NCI-H2081 treated with DMSO at 0.1 percent for 48 hours (cell line): ENCODE data around the gene THRB.

Source experiments
- DNase-seq: peaks from one replicate; lab custom pipeline; 2025; lab: John Stamatoyannopoulos, UW

THRB gene

DNA sequence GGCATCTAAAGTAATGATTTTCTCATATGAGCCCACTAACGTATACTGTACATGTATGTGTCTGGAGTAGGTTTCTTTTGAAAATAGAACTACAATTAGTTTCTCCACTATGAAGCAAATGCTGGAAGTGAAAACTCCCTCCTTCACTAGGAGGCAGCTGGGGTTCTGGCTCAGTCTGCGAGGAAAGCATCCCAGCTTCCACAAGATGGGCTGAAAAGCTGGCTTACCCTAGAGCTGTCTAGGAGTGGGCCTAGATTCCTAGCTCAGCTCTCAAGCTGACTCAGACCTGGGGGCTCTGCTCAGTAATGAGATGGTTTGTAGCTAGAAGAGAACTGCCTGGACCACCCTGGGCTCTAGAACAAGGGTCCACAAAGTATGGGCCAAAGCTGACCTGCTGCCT lies 268.3 kb downstream of the THRB start:
- DNase-seq: no peak

DNA sequence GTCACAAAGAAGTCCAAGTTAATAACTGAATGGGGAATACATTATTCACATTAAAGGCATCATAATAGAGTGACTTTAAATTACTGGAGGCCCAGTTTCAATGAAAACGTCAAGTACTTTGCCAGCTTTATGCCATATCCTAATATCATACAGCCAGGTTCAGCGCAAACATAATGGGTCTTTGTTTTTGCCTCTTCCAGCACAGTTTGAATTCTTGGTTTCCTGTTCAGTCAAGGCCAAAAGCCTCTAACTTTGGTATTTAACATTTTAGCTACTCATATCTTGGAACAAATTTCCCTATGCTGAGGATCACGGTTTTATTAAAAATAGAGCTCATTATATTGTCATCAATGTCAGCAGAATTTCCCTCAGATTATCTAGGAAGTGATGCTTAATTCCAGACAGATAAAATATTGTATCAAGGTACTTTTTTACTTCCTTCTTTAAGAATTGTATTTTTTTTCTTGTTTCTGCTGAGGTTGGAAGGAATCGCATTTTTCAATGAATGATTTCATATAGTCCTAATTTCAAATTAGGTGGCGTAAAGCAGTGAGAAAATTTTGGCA lies 269.2 kb downstream of the THRB start:
- DNase-seq: no peak

DNA sequence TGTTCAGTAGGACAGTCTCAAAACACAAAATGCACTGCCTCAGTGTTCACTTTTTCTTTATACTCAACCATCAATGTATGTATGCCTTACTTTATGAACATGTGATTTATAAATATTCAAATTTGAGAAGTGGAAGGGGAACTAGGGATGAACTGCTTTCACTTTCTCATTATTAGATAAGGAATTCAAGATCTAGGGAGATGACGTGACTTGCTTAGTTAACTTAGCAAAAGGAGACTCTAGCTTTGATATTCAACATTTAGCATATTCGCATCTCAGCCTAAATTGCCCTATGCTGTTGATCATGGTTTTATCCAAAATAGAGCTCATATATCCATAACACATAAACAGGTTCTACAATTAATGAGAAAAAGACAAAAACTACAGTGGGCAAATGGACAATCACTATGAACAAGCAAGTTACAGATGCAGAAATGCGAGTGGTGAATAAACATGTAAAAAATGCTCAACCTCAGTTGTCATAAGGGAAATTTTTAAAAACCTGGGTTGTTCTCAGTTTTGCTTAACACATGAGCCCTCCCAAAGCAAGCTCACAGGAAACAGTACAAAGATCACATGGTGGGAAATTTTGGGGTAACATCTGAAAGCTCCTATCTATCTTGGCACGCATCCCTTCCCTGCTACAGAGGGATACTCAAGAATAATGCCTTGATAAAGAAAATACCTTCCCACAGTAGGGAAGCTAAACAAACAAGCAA lies 269.8 kb downstream of the THRB start:
- no peak for DNase-seq

DNA sequence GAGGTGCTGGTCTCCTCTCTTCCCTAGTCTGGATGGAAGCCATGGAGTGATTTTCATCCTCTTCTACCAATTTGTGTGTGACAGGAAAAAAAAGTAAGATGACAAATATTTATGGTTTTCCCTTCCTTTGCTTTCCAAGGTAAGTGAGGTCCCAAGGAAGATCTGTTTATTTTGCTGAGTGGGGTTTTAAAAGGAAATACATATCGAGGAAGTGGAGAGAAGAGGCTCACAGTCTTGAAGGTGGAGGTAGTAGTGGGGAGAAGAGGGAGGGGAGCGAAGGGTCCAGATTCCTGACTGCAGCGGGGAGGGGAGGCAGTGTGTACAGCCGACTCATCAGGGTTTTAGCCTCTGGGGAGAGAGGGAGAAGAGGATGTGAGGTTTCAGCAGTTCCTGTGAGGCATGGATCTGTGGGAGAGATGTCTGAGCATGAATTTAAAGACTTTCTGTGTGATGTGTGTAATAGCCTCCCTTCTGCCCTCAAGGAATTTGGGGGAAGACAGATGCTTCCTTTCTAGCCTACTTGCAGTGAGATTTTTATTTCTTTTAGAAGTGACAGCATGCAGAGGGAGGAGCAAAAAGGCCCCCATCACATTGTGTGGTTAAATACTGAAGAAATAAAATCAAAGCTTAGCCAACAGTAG lies 272.4 kb downstream of the THRB start:
- no peak for DNase-seq

DNA sequence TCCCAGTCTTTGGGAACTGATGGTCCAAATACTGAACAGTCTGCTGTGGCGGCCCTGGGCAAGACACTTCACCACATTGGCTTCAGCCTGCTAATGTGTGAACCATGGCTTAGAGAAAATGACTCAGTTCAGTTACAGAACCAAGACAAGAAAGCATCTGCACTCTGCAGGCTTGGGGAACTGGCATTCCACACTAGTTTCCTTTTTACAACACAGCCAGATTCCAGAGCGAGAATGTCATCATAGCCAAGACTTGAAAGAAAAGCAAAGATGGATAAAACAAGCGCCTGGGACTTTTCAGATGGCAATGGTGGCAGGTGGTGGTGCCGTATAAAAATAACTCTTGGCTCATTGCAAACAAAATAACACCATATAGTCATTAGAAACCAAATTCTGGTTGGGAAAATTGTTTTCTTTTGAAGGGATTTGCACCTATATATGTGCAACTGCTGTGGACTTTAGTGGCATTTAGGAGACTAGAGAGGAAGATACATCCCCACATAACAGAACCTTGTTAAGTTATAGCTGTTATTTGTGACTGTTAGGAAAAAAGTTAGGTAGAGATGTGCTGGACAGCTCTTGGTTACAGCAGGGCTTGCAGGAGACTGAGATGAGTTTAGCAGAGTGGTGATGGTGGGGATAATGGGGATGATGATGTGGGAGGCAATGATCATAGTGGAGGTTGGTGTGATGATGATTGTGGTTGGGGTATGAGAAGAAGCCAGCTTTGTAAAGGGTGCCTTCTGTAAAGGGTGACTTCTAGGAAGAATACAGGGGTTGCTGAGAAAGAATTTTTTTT lies 273.6 kb downstream of the THRB start:
- no peak for DNase-seq

DNA sequence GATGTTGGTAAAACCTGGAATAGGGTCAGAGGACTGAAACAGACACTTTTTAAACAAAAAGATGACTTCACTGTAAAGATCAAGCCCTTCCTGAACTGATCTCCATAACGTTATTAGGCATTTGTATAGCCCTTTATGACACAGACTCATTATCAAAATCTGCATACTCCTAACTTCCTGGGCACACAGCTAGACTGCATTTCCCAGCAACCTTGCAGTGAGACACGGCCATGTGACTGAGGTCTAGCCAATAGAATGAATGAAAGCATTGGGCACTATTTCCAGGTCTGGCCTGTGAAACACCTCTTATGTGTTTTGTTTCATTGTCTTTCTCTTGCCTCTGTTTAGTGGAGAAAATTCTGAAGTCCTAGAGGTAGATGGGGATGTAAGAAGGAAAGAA lies 279.1 kb downstream of the THRB start:
- DNase-seq: no peak

DNA sequence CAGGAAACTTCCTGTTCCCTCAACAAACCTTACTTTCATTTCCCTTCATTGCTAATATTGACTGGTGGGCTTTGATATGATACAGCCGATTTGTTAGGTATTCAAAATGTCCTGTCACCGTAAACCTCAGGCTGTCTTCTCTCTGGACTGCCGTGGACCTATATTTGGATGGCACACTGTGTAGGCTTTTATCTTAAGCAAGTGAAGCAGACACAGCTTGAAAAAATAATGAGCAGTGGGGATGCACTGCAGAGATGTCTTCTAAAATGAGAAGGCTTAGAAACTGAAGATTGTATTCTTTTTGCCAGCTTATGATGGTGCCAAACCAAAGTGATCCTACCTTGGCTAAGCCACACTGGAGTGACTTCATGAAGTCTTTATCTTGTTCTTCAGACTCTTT lies 283.3 kb downstream of the THRB start:
- DNase-seq: no peak

DNA sequence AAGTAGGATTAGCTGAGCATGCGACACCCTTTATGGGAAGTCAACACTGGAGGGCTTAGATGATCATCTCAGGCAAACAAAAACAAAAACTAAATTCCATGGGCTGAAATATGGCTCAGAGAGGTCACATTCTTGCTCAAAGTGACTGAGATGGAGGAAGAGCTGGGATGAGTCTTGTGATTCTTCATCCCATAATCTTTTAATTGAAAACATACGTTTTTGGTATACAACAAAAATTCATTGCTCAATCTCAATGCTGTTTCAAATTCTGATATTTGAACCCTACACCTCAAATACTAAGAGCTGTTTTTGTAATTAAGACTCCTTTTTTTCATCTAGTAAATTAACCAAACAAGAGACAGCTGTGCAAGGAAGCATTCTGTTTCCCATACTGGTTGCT lies 292.6 kb downstream of the THRB start:
- no peak for DNase-seq

DNA sequence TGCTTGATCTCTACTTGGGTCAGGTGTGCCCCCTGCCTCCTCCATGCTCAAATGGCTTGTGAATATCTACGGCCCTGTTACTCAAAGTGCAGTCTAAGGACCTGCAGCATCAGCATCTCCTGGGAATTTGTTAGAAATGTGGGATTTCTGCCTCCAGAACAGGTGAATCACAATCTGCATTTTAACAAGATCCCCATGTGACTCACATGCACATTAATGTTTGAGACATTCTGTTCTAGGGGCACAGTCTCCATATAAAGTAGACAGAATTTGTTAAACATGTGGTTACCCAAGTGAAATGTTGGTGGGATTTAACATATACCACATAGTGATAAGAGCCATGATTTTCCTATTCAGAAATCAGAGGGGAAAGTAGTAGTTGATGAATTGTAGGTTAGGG lies 293.3 kb downstream of the THRB start:
- no peak for DNase-seq

DNA sequence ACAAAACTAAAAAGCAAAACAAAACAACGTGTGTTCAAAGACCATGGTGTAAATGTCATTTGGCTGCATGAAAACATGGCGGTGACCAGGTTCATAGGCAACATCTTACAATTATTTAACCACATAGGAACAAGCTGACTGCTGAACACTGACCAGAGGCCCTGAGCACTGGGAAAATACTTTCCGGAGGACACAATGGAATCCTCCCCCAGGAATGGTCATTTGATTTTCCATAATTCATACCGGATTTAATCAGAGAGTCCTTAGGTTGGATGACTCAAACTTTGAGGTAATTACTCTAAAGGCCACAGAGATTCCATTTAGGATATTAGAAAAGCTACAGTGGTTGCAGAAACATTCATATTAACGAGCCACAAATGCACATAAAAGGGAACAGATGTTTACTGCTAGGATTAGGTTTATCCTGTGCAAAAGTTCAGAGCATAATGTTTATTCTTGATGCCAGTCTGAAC lies 294.8 kb downstream of the THRB start:
- no peak for DNase-seq

DNA sequence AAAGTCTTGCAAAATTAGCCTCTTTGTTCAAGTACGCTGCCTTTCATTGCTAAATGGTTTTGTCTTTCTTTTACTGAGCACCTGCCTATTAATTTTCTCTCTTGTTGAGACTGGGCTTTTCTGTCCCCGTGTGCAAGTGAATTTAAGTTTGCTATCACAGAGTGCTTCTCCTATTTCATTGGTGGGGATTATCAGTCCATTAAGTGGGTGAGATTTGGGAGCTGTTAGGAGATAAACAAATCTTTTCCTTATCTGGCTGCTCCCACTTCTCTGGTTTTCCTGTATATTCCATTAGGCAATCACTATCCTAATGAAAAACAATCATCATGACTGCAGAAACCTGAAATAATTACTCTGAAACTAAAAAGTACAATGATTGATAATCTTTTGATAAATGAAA lies 295.4 kb downstream of the THRB start:
- no peak for DNase-seq

DNA sequence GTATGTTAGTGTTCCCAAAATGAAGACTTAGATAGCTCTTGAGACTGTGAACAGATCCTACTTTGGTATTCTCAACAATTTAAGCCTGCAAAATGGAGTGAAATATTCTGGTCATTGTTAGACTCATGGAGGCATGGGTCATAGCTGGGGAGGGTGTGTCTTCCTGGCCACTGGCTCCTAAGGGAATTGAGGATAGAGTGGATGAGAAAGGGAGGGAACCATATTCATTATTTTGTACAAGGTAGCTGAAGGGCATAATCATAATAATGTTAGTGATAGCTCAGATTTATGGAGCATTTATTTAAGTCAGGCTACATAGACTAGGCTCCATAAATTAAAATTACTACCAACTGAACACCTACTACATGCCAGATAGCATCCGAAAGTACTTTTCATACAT lies 295.9 kb downstream of the THRB start:
- no peak for DNase-seq

DNA sequence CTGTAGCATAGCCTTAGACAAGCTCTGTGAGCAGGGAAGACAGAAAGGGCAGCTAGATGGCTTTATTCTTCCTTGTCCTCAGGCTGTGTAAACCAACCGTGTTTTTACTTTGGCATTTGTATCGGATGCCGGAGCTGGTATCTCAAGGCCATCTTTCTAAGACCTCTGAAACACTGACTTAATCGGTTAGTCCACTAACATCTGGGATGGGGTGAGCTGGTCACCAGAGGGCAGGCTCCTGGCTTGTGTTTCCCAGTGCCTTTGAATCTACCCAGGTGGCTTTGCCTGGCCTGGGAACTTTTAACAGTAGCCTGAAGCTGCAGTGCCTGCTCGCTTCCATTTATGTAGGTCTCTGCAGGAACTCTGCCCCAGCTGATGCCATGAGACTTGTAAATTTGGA lies 296.8 kb downstream of the THRB start:
- no peak for DNase-seq

DNA sequence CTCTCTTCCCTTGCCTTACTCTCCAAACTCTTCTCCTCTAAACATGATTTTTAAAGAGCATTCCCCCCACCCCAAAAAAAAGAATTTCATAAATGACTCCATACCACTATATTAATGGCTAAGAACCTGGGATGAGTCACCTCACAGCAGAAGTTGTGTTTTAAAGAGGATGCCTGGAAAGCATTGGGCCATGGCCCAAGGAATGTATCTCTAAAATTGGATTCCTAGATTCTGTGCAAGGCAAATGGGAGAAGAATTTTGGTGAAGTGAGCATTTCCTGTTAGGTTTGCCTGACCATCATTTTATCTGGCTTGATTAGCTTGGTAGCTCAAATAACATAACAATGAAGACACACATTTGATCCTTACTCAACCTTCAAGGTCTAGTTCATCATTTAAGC lies 298.1 kb downstream of the THRB start:
- no peak for DNase-seq

DNA sequence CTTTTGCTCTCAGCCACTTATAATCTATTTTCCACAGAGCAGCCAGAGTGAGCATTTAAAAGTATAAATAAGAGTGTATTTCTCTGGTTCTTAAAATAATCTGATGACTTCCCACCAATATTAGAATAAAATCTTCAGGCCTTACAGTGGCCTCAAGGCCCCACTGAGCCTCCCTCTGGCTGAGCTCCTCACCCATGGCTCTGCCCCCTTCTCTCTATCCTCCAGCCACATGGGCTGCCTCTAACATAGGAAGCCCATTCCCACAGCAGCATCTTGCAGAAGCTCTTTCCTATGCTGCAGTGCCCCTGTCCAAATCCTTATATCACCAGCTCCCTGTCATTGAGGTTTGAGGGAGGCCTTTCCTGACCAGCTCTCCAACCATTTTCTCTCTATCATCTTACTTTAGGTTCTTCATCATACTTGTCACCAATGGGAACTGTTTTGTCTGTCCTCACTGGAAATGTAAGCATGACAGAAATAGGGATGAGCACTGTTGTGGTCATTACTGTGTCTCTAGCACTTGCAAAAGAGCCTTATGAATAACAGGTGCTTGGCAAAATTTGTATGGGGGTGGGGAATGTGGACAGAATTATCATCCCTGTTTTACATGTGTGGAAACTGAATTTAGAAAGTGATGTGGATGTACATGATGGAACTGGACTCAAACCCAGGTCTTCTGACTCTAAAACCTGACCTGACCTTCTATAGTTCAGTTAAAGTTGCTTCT lies 299.0 kb downstream of the THRB start:
- no peak for DNase-seq

DNA sequence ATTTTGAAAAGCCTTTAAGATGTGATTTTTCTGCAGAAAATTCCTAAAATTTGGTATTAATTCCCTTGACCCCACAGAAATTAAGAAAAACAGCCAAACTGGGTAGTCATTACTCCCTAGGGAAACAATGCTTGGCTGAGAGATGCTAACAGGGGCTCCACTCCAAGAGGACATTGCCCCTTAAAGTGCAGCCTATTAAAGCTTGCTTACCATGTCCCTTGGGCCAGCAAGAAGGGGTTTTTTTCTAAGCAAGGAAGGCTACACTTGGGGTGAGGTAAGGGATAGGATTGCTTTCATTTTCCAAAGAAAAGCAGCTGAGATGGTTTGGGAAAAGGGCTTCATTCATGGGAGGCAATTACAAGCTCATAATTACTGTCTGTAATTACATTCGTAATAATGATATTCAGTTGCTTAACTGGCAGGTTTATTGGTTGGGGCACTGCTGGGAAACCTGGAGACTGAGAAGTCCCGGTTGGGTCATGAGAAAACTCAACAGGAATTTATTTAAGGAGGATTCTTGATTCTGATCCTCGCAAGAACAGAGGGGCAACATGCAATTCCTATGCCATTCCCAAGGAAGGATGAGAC lies 302.1 kb downstream of the THRB start:
- DNase-seq: no peak

DNA sequence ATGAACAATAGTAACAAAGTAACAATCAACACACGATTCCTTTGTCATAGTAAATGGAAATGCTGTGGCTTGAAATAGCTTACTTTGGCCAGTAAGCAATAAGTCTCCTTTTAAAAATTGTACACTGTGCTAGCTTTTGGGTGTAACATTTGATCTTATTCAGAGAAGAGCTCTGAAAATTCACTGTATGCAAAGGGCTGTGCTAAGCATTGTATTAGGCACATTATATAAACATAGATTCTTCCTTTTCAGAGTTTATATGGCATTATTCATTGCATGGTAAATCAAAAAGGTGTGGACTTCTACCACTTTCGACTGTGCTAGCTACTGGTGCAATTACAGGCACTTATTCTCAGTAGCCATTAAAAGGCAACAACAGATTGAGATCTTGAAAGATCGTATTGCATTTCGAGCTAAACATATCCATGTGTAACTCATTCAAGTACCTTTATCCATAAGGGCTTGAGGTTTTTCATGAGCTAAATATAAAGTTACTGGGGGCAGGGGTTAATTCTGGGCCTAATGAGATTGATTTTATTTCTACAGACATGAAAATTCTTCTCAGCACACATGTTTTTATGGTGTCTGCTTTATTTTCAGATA lies 302.7 kb downstream of the THRB start:
- no peak for DNase-seq

DNA sequence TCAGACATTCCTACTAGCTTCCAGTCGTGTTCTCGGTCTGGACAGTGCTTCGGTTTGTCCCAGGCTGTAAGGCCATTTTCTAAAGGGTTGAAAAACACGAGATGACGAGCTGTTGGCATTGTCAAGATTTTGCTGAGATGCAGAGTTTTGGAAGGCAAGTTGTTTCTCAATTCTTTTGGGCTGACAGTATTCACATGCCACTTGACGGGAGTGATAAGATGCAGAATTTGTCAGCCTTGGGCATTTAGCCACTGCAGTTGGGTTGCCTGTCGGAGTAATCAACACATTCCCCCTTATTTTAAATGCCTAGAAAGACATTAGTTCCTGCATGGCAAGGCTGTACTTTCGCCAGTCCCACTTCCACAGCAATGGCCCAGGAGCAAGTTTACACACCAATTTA lies 304.4 kb downstream of the THRB start:
- no peak for DNase-seq

DNA sequence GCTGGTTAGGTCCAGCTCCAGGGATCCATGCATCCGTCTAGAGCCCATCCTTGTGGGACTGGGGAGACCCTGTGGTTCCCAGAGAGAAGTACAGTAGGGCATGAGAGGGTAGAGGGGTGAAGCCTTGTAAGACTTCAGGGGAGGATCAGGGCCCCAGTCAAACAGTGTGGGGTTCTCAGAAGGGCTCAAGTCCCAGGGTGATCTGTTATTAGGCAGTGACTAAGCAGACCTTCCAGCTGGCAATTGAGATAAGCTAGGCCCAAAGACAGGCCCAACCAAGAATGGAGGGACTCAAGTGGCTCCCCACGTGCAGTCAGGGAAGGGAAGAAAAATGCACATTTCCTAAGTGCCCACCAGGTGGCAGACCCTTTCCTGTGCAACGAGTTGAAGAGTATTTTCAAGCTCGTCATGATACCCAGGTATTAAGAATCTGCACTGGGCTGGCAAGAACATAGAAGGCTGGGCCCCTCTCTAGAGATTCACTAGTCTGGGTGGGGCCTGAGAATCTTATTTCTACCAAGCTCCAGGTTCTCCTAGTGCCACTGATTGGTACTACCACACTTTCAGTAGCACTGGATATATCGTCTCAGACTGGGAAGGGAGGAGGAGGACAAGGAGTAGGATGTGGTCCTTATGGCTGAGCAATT lies 308.8 kb downstream of the THRB start:
- DNase-seq: no peak

DNA sequence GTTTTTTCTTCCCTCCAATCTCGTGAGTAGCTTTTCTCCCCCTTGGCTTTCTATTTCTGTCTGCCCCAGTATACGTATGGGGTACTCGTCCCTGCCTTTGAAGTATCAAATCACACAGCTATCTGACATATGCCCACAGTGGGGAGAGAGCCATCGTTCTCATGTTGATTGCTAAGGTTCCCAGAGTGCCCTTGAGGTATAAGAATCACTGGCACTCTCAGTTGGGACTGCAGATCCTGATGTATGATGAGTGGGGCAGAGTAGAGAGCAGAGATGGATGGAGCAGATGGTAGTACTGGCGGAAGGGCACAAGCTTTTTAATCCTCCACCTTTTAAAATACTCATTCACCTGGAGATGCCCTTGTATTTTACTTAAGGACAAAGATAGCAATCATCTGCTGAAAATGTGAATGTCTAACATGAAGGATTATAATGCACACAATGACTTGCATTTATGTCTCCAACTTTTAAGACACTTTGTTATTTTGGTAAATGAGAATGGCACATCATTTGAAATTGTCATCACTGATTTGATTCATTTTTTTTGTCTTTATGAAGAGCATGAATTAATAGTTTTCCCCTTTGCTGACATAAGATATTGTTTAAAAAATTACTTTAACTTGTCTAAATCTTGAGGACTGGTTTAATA lies 310.0 kb downstream of the THRB start:
- no peak for DNase-seq
